GM12873 (cell line): Measurements from ENCODE around the gene FCN1.

Source experiments
- TF ChIP-seq, protein P1 (sequence below): IDR thresholded peaks from 2 replicates; pipeline ENCODE4 v1.5.1; 2012; ENCODE audit warnings: low read depth, mild to moderate bottlenecking, moderate library complexity, low read length, control low read depth; ENCODE audit not compliant: insufficient read depth; ENCODE audit errors: missing control alignments

The FCN1 gene

DNA sequence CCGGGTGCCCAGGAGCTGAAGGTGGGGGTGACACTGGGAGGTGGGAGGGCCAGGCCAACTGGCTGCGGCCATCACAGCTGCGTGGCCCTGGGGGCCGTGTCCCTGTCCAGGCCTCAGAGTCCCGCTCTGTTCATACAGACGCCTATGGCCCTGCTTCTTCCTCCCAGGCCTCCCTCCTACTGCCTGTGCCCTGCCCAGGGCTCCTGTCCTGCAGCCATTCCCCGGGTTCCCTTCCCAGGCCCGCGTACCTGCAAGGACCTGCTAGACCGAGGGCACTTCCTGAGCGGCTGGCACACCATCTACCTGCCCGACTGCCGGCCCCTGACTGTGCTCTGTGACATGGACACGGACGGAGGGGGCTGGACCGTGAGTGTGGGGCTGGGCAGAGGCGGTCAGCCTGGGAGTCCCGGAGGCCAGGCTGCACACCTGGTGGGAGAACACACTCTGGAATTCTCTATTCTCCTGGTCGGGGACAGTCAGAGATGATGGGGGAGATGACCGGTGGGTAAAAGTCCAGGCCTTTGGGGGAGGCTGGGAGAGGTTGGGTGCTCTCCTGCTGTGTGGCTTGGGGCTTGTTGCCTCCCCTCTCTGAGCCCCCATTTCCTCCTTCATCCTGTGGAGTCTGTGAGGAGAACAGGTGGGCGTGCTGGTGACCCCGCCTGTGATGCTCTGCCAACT lies 32.6 kb downstream of the FCN1 start:
- TF ChIP-seq, protein P1, sequence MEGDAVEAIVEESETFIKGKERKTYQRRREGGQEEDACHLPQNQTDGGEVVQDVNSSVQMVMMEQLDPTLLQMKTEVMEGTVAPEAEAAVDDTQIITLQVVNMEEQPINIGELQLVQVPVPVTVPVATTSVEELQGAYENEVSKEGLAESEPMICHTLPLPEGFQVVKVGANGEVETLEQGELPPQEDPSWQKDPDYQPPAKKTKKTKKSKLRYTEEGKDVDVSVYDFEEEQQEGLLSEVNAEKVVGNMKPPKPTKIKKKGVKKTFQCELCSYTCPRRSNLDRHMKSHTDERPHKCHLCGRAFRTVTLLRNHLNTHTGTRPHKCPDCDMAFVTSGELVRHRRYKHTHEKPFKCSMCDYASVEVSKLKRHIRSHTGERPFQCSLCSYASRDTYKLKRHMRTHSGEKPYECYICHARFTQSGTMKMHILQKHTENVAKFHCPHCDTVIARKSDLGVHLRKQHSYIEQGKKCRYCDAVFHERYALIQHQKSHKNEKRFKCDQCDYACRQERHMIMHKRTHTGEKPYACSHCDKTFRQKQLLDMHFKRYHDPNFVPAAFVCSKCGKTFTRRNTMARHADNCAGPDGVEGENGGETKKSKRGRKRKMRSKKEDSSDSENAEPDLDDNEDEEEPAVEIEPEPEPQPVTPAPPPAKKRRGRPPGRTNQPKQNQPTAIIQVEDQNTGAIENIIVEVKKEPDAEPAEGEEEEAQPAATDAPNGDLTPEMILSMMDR = no peak

DNA sequence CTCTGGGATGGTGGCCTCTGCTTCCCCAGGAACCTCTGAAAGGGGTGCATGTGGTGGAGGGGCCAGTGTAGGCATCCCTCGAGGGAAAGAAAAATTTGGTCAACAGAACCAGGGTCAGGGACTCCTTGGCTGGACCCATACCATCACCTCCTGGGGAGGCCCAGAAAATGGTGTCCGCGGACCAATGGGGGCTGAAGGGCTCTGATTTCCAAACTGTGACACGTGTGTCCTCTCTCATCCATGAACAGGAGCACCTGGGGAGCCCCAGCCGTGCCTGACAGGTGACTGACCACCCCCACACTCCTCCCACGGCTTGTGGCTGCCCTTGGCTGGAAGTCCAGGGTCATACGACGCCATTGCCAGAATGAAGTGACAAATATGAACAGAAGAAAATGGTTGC lies 33.2 kb downstream of the FCN1 start:
- TF ChIP-seq, protein P1 = no peak

DNA sequence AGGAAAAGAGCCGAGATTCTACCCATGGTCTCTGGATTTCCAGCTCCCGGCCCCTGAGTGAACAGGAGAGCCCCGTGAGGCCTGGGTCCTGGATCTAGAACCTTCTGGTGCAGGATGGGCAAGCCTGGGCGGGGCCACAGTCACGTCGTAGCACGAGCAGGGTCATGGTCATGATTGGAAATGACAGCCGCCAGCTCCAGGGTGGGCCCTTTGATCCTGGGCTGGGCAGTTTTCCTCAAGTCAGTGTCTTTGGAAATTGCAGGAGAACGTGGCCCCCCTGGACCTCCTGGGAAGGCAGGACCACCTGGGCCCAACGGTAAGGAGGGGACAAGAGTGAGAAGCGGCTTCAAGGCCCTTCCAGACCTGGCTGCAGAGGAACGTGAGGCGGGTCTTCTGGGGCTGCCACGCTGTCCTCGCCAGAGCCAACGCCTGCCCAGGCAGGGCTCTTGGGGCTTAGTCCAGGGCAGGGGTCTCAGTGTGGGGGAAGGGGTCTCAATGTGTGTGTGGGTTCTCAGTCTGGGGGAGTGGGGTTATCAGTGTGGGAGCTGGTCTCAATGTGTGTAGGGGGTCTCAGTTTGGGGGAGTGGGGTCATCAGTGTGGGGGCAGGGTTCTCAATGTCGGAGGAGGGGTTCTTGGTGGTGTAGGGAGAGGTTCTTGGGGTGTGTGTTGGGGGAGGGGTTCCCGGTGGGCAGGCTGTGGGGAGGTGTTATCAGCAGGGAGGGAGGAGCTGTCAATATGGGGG lies 34.5 kb downstream of the FCN1 start:
- TF ChIP-seq, protein P1 = no peak

DNA sequence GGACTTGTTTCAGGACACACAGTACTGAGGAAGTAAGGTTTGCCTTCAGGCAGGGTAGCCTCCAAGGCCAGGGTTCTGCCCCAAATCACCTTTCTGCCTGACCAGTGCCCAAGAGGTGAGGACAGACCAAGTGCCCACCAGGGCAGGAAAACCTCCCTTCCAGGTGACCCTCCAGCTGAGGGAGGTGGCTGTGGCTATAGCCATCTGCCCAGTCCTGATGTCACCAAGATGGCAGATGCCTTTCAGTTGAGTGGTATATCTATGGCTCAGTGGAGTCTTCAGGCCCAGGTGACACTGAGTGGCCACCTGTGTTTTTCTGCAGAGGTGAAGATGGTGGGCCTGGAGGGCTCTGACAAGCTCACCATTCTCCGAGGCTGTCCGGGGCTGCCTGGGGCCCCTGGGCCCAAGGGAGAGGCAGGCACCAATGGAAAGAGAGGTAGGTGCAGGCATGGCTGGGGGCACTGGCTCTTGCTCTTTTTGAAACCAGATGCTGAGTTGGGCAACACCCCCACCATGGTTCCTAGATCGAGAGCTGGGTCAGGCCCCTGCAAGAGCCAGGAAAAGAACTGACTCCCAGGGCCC lies 35.4 kb downstream of the FCN1 start:
- TF ChIP-seq, protein P1 = no peak

DNA sequence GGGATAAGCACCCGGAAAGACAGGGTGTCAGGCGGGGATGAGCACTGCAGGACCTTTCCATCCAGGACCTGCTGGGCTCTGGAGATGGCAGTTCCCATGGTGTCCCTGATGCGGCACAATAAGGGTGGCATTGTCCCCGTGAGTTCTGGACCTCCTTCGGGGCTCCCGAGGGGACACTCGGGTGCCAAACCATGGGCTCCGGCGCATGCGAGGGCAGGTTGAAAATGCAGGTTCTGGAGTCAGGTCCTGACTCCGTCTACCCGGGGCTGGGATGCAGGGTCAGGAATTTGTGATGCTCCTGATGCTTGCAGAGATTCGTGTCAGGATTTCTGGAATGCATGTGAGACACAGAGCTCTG lies 36.4 kb downstream of the FCN1 start:
- TF ChIP-seq, protein P1 = no peak

DNA sequence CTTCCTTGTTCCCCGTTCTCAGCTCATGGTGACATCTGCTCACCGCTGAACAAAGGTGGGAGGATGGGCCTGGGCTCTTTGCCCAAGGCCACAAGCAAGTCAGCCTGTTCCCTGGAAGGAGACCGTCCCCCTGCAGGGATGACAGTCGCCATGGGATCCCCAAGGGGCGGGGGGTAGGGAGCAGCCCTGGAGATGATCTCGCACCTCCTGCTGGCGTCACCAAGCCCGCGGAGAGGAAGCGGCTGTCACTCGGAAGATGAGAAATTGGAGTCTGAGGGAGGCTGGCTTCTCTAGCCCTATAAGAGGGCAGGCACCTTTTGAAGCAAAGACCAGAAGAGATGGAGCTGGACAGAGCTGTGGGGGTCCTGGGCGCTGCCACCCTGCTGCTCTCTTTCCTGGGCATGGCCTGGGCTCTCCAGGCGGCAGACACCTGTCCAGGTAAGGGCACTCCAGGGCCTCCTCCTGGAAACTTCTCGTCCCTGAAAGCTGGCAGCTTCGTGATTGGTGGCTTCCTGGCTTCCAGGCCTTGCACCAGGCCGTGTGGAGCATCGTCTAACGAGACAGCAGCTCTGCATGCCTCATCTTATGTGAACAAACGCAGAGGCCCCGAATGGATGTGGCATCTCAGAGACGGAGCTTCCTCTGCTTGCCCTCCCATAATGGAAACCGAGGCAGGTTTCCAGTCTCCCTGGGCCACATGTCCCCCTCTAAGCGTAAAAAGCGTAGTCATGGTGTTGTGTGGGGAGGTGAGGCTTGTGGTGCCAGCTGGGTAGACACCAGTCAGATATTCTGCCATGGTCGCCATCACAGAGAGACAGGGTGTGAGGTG lies 37.0 kb downstream of the FCN1 start, which contains the start of gene FCN2:
FCN2 (plus strand) TSS at position 327 of the 829 bp plus-strand sequence; CDS start at position 339, 12 bp downstream.
- TF ChIP-seq, protein P1 = no peak
